ENCODE measurements around the gene KRTAP21-2.

KRTAP21-2 gene

GRCh38 chr21:30747159-30747558, at the start of gene KRTAP21-2:
Gene KRTAP21-2, minus strand, starts transcription at chr21:30747259. Its CDS starts 57 bp downstream, at chr21:30747202.
- TF ChIP-seq RARB (CRISPR knock-in tag; IDR thresholded peaks at IDR 0.05) = no peak
- no peak for TF ChIP-seq ZNF565 (CRISPR knock-in tag; conservative IDR thresholded peaks at IDR 0.05; ENCODE audit: low read depth)
- TF ChIP-seq PPARA (CRISPR knock-in tag; IDR thresholded peaks at IDR 0.05; ENCODE audit: borderline replicate concordance) = no peak
- no peak for TF ChIP-seq CREB5 (CRISPR knock-in tag; IDR thresholded peaks at IDR 0.05; ENCODE audit: low read depth)
- TF ChIP-seq OSR1 (CRISPR knock-in tag; IDR thresholded peaks at IDR 0.05) = no peak
- no peak for TF ChIP-seq ZNF8 (CRISPR knock-in tag; IDR thresholded peaks at IDR 0.05)
- TF ChIP-seq CSDC2 (CRISPR knock-in tag; IDR thresholded peaks at IDR 0.05) = no peak
- TF ChIP-seq CSRNP3 (CRISPR knock-in tag; IDR thresholded peaks at IDR 0.05) = no peak
- no peak for TF ChIP-seq ZNF70 (CRISPR knock-in tag; IDR thresholded peaks at IDR 0.05)
- TF ChIP-seq TOX (CRISPR knock-in tag; IDR thresholded peaks at IDR 0.05; ENCODE audit: borderline replicate concordance) = no peak
- no peak for TF ChIP-seq ZC3H10 (CRISPR knock-in tag; IDR thresholded peaks at IDR 0.05)
- no peak for TF ChIP-seq SNAI2 (CRISPR knock-in tag; IDR thresholded peaks at IDR 0.05)
- no peak for TF ChIP-seq GLIS3 (CRISPR knock-in tag; IDR thresholded peaks at IDR 0.05)
- no peak for TF ChIP-seq ISL1 (CRISPR knock-in tag; IDR thresholded peaks at IDR 0.05)
- TF ChIP-seq PATZ1 (CRISPR knock-in tag; IDR thresholded peaks at IDR 0.05; ENCODE audit: borderline replicate concordance) = no peak
- no peak for TF ChIP-seq ARNTL (CRISPR knock-in tag; IDR thresholded peaks at IDR 0.05; ENCODE audit: borderline replicate concordance, low read depth)
- TF ChIP-seq BACH2 (CRISPR knock-in tag; IDR thresholded peaks at IDR 0.05; ENCODE audit: borderline replicate concordance) = no peak
- no peak for ATAC-seq

- no peak for ATAC-seq
- TF ChIP-seq ZNF8 (CRISPR knock-in tag; IDR thresholded peaks at IDR 0.05) = no peak
- TF ChIP-seq ESRRG (CRISPR knock-in tag; IDR thresholded peaks at IDR 0.05) = no peak
- TF ChIP-seq PPARA (CRISPR knock-in tag; IDR thresholded peaks at IDR 0.05; ENCODE audit: borderline replicate concordance) = no peak
- no peak for TF ChIP-seq ZFP30 (CRISPR knock-in tag; IDR thresholded peaks at IDR 0.05)
- TF ChIP-seq CSRNP3 (CRISPR knock-in tag; IDR thresholded peaks at IDR 0.05) = no peak
- no peak for TF ChIP-seq ZNF565 (CRISPR knock-in tag; conservative IDR thresholded peaks at IDR 0.05; ENCODE audit: low read depth)
- no peak for TF ChIP-seq CSDC2 (CRISPR knock-in tag; IDR thresholded peaks at IDR 0.05)
These were observed 46.7 kb upstream of the KRTAP21-2 start for GRCh38 chr21:30793581-30794314.

- no peak for TF ChIP-seq ZFP3 (CRISPR knock-in tag; IDR thresholded peaks at IDR 0.05)
- TF ChIP-seq PPARA (CRISPR knock-in tag; IDR thresholded peaks at IDR 0.05; ENCODE audit: borderline replicate concordance) = no peak
- no peak for TF ChIP-seq ISL1 (CRISPR knock-in tag; IDR thresholded peaks at IDR 0.05)
- no peak for TF ChIP-seq ZC3H10 (CRISPR knock-in tag; IDR thresholded peaks at IDR 0.05)
- no peak for TF ChIP-seq ZNF8 (CRISPR knock-in tag; IDR thresholded peaks at IDR 0.05)
- TF ChIP-seq OSR1 (CRISPR knock-in tag; IDR thresholded peaks at IDR 0.05) = no peak
- TF ChIP-seq CSDC2 (CRISPR knock-in tag; IDR thresholded peaks at IDR 0.05) = no peak
- no peak for TF ChIP-seq ARNTL (CRISPR knock-in tag; IDR thresholded peaks at IDR 0.05; ENCODE audit: borderline replicate concordance, low read depth)
- no peak for TF ChIP-seq PATZ1 (CRISPR knock-in tag; IDR thresholded peaks at IDR 0.05; ENCODE audit: borderline replicate concordance)
- TF ChIP-seq CREB5 (CRISPR knock-in tag; IDR thresholded peaks at IDR 0.05; ENCODE audit: low read depth) = no peak
- no peak for TF ChIP-seq TOX (CRISPR knock-in tag; IDR thresholded peaks at IDR 0.05; ENCODE audit: borderline replicate concordance)
- no peak for TF ChIP-seq GLIS3 (CRISPR knock-in tag; IDR thresholded peaks at IDR 0.05)
- TF ChIP-seq TCF4 (CRISPR knock-in tag; IDR thresholded peaks at IDR 0.05; ENCODE audit: borderline replicate concordance) = no peak
- TF ChIP-seq ZNF70 (CRISPR knock-in tag; IDR thresholded peaks at IDR 0.05) = no peak
- TF ChIP-seq BACH2 (CRISPR knock-in tag; IDR thresholded peaks at IDR 0.05; ENCODE audit: borderline replicate concordance) = no peak
- TF ChIP-seq ZNF565 (CRISPR knock-in tag; conservative IDR thresholded peaks at IDR 0.05; ENCODE audit: low read depth) = no peak
- TF ChIP-seq POU6F1 (CRISPR knock-in tag; IDR thresholded peaks at IDR 0.05; ENCODE audit: borderline replicate concordance, low read depth) = no peak
- TF ChIP-seq ZFP30 (CRISPR knock-in tag; IDR thresholded peaks at IDR 0.05) = no peak
- ATAC-seq = no peak
These were observed 32.2 kb upstream of the KRTAP21-2 start for GRCh38 chr21:30779249-30779648.

Measured in SK-N-SH treated with all-trans-retinoic acid at 6 μM for 48 hours (cell line).